WI38 (cell line): Measurements from ENCODE around the gene MFAP2.
"Not testable (repeated sequence)": the region's sequence is repeated elsewhere in the genome, so short reads cannot be mapped to it uniquely, and the experiment has no call there.

Source experiments
- H3K4me3 ChIP-seq: 2 replicates; pipeline ENCODE4 v1.5.1; 2011; ENCODE audit warnings: low read depth, mild to moderate bottlenecking, control low read depth, low read length
- CTCF ChIP-seq: IDR thresholded peaks from 2 replicates; pipeline ENCODE4 v1.5.1; 2012; ENCODE audit warnings: low read depth, mild to moderate bottlenecking, control low read depth, low read length

Gene MFAP2

GRCh38 chr1:16969057-16969611 is 11.3 kb downstream of the MFAP2 start:
- TF ChIP-seq CTCF, result no peak
- H3K4me3 ChIP-seq, result no peak overlapping the region

- no peak for TF ChIP-seq CTCF
- H3K4me3 ChIP-seq, result no peak overlapping the region
Observed at GRCh38 chr1:16968372-16968771, 12.0 kb downstream of the MFAP2 start.

GRCh38 chr1:16967962-16968361 is 12.5 kb downstream of the MFAP2 start:
- no peak overlapping the region for H3K4me3 ChIP-seq
- no peak for TF ChIP-seq CTCF

- H3K4me3 ChIP-seq, result no peak overlapping the region
- no peak for TF ChIP-seq CTCF
Observed at GRCh38 chr1:16967095-16967575, 13.3 kb downstream of the MFAP2 start.

GRCh38 chr1:16966282-16966681 is 14.1 kb downstream of the MFAP2 start:
- no peak overlapping the region for H3K4me3 ChIP-seq
- TF ChIP-seq CTCF, result no peak

- no peak for TF ChIP-seq CTCF
- no peak overlapping the region for H3K4me3 ChIP-seq
Observed at GRCh38 chr1:16965486-16966067, 14.8 kb downstream of the MFAP2 start.

- H3K4me3 ChIP-seq, result not testable (repeated sequence)
Observed at GRCh38 chr1:16964169-16964568, 16.3 kb downstream of the MFAP2 start.
